GM21737 (cell line): ENCODE measurements around the gene HOXB7.

Experiments used
- ATAC-seq: cut with Tn5 transposase; IDR thresholded peaks from one replicate; pipeline ENCODE4 v1.9.1; 2021; ENCODE audit warnings: mild to moderate bottlenecking, moderate library complexity; ENCODE audit not compliant: unreplicated experiment

Gene HOXB7

DNA sequence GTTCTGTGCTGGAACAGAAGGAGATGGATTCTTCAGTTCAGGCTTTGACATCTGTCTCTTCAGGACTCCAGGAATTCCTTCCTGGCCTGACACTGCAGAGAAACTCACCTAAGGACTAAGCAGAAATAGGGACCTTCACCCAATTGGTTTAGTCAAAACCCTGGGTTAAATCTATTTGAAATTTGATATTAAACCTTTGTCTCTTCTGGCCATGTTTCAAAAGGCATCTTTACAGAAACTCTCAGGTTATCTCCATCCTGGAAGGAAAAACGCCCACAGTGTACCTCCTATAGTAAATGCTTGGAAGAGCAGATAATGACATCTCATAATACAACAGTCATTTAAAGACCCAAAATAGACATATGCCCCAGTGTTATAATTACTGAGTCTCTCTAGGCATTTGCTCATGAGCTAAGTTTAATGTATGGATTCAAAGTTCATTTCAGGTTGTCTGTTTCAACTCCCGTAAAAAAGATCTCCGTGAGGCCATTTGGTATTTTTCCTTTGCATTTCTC is 27.1 kb downstream of the HOXB7 start:
- ATAC-seq = no peak

- ATAC-seq = no peak
Observed at GRCh38 chr17:48582750-48583069, 28.1 kb downstream of the HOXB7 start.

DNA sequence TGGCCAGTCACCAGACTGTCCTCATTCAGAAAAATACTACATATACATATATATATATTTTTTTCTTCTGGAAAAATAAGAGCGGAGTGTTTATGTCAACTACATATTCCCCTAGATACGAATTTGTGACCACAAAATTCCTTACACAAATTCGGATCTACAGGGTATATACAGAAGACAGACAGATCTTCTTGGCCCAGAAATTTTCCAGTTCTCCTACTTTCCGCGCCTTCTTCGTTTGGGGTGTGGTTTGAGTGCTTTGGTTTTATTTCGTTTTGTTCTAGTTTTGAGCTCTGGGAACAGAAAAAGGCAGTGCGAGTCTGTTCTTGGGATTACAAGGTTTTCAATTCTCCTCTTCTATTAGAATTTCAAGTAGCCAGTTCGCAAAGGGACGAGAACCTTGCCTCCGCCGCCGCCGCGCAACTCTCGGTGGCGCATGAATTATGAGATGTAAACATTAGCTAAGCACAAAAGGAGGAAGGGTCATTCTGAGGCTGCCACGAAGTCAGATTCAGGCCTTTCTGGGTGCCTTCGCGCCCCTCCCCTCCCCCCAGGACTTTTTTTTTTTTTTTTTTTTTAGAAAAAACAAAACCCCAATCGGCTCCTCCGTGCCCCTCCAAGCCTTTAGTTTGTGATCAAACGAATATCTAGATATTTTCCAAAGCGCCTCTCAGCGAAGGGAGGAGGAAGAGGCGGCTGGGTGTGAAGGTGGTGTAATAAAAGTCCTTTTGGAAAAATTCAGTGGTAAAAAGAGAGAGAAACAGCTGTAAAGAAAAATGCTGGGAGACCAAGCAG is 30.9 kb downstream of the HOXB7 start:
- no peak for ATAC-seq

- no peak for ATAC-seq
Observed at GRCh38 chr17:48579471-48579759, 31.4 kb downstream of the HOXB7 start.

- no peak for ATAC-seq
Observed at GRCh38 chr17:48578616-48579470, 32.0 kb downstream of the HOXB7 start.

DNA sequence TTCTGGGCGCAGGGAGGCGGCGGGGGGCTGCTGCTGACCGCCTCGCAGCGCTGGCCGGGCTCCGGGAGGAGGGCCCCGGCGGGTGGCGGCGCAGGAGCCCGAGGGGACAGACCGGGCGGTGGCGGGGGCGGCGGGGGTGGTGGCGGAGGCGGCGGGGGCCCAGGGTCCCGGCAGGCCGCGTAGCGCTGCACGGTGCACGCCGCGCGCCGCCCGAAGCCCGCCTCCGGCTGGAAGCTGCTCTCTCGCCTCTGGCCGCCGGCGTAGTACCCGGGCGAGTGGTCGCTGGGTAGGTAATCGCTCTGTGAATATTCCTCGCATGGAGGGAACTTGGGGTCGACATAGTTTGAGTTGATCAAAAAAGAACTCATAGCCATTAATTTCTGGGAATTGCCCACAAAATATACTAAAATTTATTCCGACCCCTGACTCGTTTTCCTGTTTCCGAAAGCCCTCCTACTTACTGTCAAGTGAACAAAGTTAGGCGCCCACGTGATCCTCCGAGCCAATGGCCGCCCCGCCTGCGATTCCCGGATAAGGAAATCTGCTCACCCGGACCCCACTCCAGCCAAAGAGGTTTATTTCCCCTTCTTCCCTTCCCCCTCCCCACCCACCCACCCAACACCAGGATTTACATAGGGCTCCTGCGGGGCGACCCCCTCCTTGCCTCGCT is 32.7 kb downstream of the HOXB7 start, which contains the start of gene HOXB4:
Gene HOXB4, minus strand, starts transcription at position 405 of the 670 bp plus-strand sequence. Its CDS starts 31 bp downstream, at position 374.
- ATAC-seq = no peak

GRCh38 chr17:48577330-48577945 is 33.4 kb downstream of the HOXB7 start:
- no peak for ATAC-seq

- ATAC-seq = no peak
Observed at GRCh38 chr17:48576479-48577309, 34.1 kb downstream of the HOXB7 start.

- ATAC-seq = no peak
Observed at GRCh38 chr17:48575673-48576478, 34.9 kb downstream of the HOXB7 start.

GRCh38 chr17:48575066-48575582 is 35.7 kb downstream of the HOXB7 start:
- ATAC-seq = no peak

GRCh38 chr17:48574505-48575065 is 36.2 kb downstream of the HOXB7 start:
- no peak for ATAC-seq

DNA sequence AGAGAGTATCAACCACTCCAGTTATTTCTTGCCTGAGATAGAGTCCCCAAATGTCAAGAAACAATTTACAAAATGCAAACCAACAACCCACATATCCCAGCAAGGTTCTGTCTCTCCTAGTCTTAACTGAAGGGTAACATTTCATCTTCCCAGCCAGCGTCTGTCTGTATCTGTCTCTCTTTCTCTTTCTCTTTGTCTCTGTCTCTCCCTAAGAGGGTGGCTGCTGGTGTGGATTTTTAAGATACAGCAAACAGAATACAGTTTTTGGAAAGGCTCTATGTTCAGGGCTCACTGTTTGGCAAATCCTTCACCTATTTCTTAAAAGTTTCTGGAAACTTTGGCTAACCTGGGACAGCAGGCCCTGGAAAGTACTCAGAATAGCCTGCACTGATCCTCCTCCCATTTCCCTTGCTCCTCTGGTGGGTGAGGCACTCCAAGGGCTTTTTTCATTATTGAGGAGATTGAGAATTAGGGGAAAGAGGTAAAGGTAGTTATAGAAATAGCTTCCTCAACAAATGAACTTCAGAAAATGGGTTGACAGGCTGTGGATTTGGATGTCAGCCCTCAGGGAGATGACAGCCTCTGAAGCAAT is 38.9 kb downstream of the HOXB7 start:
- no peak for ATAC-seq

DNA sequence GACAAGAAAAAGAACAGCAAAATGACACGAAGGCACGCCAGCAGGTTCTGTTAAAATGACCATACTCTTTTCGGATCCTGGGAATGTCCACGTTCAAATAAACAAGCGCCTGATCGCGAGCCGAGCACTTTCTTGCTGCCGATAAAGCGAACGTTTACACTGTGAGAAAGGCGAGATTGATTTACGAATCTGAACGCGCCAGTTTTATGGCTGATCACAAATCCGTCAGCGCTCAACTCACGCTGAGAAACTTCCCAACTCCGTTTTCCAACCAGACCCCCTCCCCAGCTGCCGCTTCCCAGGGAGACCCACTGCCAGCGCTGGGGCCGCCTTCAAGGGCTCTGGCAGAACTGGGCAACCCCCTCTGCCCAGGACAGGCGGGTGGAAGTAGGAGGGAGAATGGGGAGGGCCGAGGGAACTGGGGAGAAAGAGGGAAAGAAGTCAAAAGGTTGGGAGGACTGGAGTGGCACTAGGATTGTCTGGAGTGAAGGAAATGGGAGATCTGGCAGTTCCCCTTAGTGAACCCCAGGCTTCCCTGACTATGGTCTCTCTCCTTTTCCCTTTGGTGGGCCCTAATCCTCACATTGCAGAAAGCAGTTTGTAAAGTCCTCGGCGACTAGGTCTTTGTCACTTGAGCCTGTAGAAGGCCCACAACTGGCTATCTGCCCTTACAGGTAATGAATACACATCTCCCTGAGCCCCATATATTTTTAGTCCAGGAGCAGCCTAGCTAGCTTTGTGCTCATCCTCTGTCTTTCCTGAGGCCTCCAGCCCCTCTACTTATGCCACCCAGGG is 39.6 kb downstream of the HOXB7 start:
- ATAC-seq = no peak

- ATAC-seq = no peak
Observed at GRCh38 chr17:48570325-48571023, 40.3 kb downstream of the HOXB7 start.

- ATAC-seq = no peak
Observed at GRCh38 chr17:48569674-48570324, 41.0 kb downstream of the HOXB7 start.

DNA sequence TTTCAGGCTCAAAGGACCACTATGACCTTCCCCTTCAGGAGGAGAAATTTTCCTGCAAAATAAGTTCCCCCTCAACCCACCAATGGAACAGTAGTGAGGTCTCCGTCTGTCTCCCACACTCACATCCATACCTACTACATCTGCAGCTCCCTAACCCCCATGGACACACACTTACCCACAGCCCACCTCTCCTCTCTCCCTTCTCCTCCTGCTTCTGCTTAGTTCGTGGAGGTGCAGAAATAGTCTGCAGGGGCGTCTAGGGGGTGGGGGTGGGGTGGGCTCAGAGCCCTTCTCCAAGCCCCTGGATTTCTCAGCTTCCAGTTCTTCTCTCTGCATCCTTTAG is 41.6 kb downstream of the HOXB7 start:
- no peak for ATAC-seq
